K562 (cell line): ENCODE results near the gene ART1. TPM values are rescaled to one million over a fixed set of nuclear protein-coding genes. Genes with fewer than 3 reads are reported as not detected.

Experiments used
- CHCHD3 ChIP-seq: fragments of 250-450 bp; sonication (Bioruptor Pico); IDR thresholded peaks from 2 replicates; pipeline ENCODE4 v2.1.2; 2022; ENCODE audit warnings: mild to moderate bottlenecking
- ELF4 ChIP-seq: fragments of 450-650 bp; formaldehyde crosslinking; IDR thresholded peaks from 2 replicates; pipeline ENCODE4 v1.4.0; 2022; ENCODE audit warnings: missing genetic modification characterization
- ELK3 ChIP-seq: fragments of 450-650 bp; formaldehyde crosslinking; IDR thresholded peaks from 2 replicates; pipeline ENCODE4 v1.4.0; 2020; ENCODE audit warnings: mild to moderate bottlenecking
- HINFP ChIP-seq: fragments of 450-650 bp; conservative IDR thresholded peaks from 2 replicates; pipeline ENCODE4 v1.6.1; 2016; ENCODE audit warnings: missing genetic modification characterization, low read depth, mild to moderate bottlenecking, control low read depth, missing compliant biosample characterization
- MED1 ChIP-seq: sonication (generic); formaldehyde crosslinking; IDR thresholded peaks from 2 replicates; pipeline ENCODE4 v1.8.1; 2023; ENCODE audit warnings: missing genetic modification reagents, borderline replicate concordance
- MXD1 ChIP-seq: fragments of 250-450 bp; sonication (Bioruptor Pico); IDR thresholded peaks from 2 replicates; pipeline ENCODE4 v1.8.0; 2021; ENCODE audit warnings: borderline replicate concordance, mild to moderate bottlenecking, moderate library complexity; ENCODE audit not compliant: poor library complexity, severe bottlenecking
- NR2F6 ChIP-seq: fragments of 450-650 bp; formaldehyde crosslinking; IDR thresholded peaks from 2 replicates; pipeline ENCODE4 v1.4.0; 2020; ENCODE audit warnings: mild to moderate bottlenecking
- PKNOX1 ChIP-seq: fragments of 450-650 bp; IDR thresholded peaks from 2 replicates; pipeline ENCODE4 v1.6.1; 2016
- SMARCC2 ChIP-seq: fragments of 450-650 bp; IDR thresholded peaks from 2 replicates; pipeline ENCODE4 v1.6.1; 2017; ENCODE audit warnings: antibody characterized with exemption, moderate library complexity, mild to moderate bottlenecking, low read depth
- STAT5B ChIP-seq: fragments of 250-450 bp; sonication (Bioruptor Pico); IDR thresholded peaks from 2 replicates; pipeline ENCODE4 v1.8.0; 2021; ENCODE audit warnings: mild to moderate bottlenecking, inconsistent platforms
- THRAP3 ChIP-seq: fragments of 450-650 bp; IDR thresholded peaks from 2 replicates; pipeline ENCODE4 v1.6.1; 2016; ENCODE audit warnings: mild to moderate bottlenecking, inconsistent platforms, borderline replicate concordance
- ZBTB34 ChIP-seq: fragments of 250-450 bp; sonication (Bioruptor Pico); IDR thresholded peaks from 2 replicates; pipeline ENCODE4 v1.8.0; 2021; ENCODE audit warnings: mild to moderate bottlenecking, moderate library complexity
- ZKSCAN3 ChIP-seq: fragments of 250-450 bp; sonication (Bioruptor Pico); IDR thresholded peaks from 2 replicates; pipeline ENCODE4 v1.4.0; 2020
- ZNF277 ChIP-seq: fragments of 250-450 bp; sonication (Bioruptor Pico); IDR thresholded peaks from 2 replicates; pipeline ENCODE4 v1.8.0; 2022; ENCODE audit warnings: inconsistent platforms, mild to moderate bottlenecking, moderate library complexity, borderline replicate concordance
- ZNF518B ChIP-seq: fragments of 250-450 bp; sonication (Bioruptor Pico); IDR thresholded peaks from 2 replicates; pipeline ENCODE4 v1.5.0; 2021; ENCODE audit warnings: mild to moderate bottlenecking, moderate library complexity
- ZNF644 ChIP-seq: fragments of 200-800 bp; sonication (Bioruptor generic); IDR thresholded peaks from 2 replicates; pipeline ENCODE4 v1.6.1; 2016; ENCODE audit warnings: low read depth, missing genetic modification characterization, missing compliant biosample characterization
- polyA plus RNA-seq, 8 experiments: library from polyadenylated mRNA; depleted of rRNA in 4 of 8; stranded (reverse) in 5 of 8; unstranded in 3 of 8; fragments of >200 nt; fragmentation: Nextera tagmentation in 2 of 8; fragmentation: Illumina TruSeq in 1 of 8; extraction: Ambion mirVana in 2 of 8; extraction: Trizol in 1 of 8; gene quantifications; 2 replicates each; pipeline versions ENCODE4 v1.2.1 to v1.2.3, GENCODE V29; 2011 to 2014; ENCODE audit warnings: inconsistent platforms in 1 of 8, missing spikeins in 1 of 8
- total RNA-seq, 7 experiments: library from RNA; depleted of rRNA in 6 of 7; stranded (reverse); fragments of >200 nt in 6 of 7; fragmentation: Illumina TruSeq in 2 of 7; extraction: Trizol in 2 of 7; gene quantifications; 2 replicates each; pipeline versions ENCODE4 v1.2.1 to v1.2.3, GENCODE V29; 2011 to 2021; ENCODE audit warnings: low replicate concordance in 1 of 7

ART1 gene
- total and polyA plus RNA-seq, 9 of the 15 experiments (the other 6 are each of a cell fraction or from before 2014, with no cell fraction given): not detected

- TF ChIP-seq HINFP (tag) (peak; percentile 100), ELK3 (CRISPR knock-in tag) (no peak), ZNF277 (CRISPR knock-in tag) (no peak), ZKSCAN3 (CRISPR knock-in tag) (no peak), ELF4 (CRISPR knock-in tag) (no peak), ZNF518B (CRISPR knock-in tag) (no peak), PKNOX1 (no peak), STAT5B (no peak), MXD1 (CRISPR knock-in tag) (no peak), CHCHD3 (CRISPR knock-in tag) (no peak), THRAP3 (no peak), ZBTB34 (no peak), MED1 (CRISPR knock-in tag) (no peak), NR2F6 (CRISPR knock-in tag) (no peak), ZNF644 (tag) (no peak), SMARCC2 (no peak)
Observed at GRCh38 chr11:3642071-3642951, 2.6 kb upstream of the ART1 start (continued).
